Activated B cell treated with CpG ODN at 0.5 μM for 24 hours (primary cell): ENCODE measurements around the gene RIN1. TPM values are rescaled to one million over a fixed set of nuclear protein-coding genes. Genes with fewer than 3 reads are reported as not detected.

ENCODE experiments used
- ATAC-seq: fragments of 200-7000 bp; cut with Tn5 transposase; one replicate; pipeline ENCODE4 v1.10.0; 2021; ENCODE audit warnings: low read depth, mild to moderate bottlenecking, moderate library complexity
- CTCF ChIA-PET: fragments of 350-600 bp; sonication (Branson Sonifier 250); formaldehyde crosslinking; loops from one replicate; lab custom pipeline; 2021; ENCODE audit warnings: antibody characterized with exemption; lab: Charles Lee
- POLR2A ChIA-PET: fragments of 350-600 bp; sonication (Branson Sonifier 250); formaldehyde crosslinking; loops from one replicate; lab custom pipeline; 2021; ENCODE audit warnings: antibody characterized with exemption; lab: Charles Lee
- DNase-seq: peaks from one replicate; pipeline ENCODE4 v3.0.0; 2022
- H3K27ac Mint-ChIP-seq: one replicate; pipeline ENCODE4 v1.8.0; 2020; ENCODE audit warnings: mixed read lengths
- H3K27me3 Mint-ChIP-seq: one replicate; pipeline ENCODE4 v1.8.0; 2021; ENCODE audit warnings: mixed read lengths
- H3K36me3 Mint-ChIP-seq: one replicate; pipeline ENCODE4 v1.8.0; 2021; ENCODE audit warnings: low read depth, mixed read lengths
- H3K4me1 Mint-ChIP-seq: one replicate; pipeline ENCODE4 v1.8.0; 2021; ENCODE audit warnings: mixed read lengths
- H3K4me3 Mint-ChIP-seq: one replicate; pipeline ENCODE4 v1.8.0; 2020; ENCODE audit warnings: mild to moderate bottlenecking, mixed read lengths
- H3K9me3 Mint-ChIP-seq: one replicate; pipeline ENCODE4 v1.8.0; 2020; ENCODE audit warnings: mixed read lengths
- intact Hi-C: fragments of 100-400 bp; cut with micrococcal nuclease; formaldehyde crosslinking; loops from one replicate; pipeline ENCODE4 v1.15.1; 2024
- total RNA-seq: library from RNA; stranded (reverse); gene quantifications from 2 replicates; pipeline ENCODE4 v1.2.3, GENCODE V29; 2022
- TF ChIP-seq, protein P1 (sequence below): fragments of 200-600 bp; IDR thresholded peaks from one replicate; pipeline ENCODE4 v1.8.0; 2022; ENCODE audit warnings: antibody characterized with exemption, mild to moderate bottlenecking

Gene RIN1
- total RNA-seq, 1 donor from 2014 or later = 0.98 TPM

- DNase-seq = no peak
- POLR2A ChIA-PET = interaction anchor here (3.3 kb wide), 1 partner anchor 21 kb away, joined by 26 read pairs; the partner anchor contains the start of gene YIF1A
- no peak overlapping the region for H3K4me3 Mint-ChIP-seq
- H3K4me1 Mint-ChIP-seq = peaks cover 24% of the 10 kb centered on the region
- no peaks in the 10 kb centered on the region for H3K27me3 Mint-ChIP-seq
- no peak overlapping the region for H3K27ac Mint-ChIP-seq
- no peaks in the 10 kb centered on the region for H3K9me3 Mint-ChIP-seq
- CTCF ChIA-PET = interaction anchor here (1.1 to 5.1 kb wide), 3 partner anchors 21 to 170 kb away, joined by 3 to 67 read pairs (median 7); partner anchors contain the start of gene DPP3
- no peak for ATAC-seq
- peaks cover 2% of the 10 kb centered on the region for H3K36me3 Mint-ChIP-seq
- intact Hi-C loops = no loop called here
- TF ChIP-seq, protein P1, sequence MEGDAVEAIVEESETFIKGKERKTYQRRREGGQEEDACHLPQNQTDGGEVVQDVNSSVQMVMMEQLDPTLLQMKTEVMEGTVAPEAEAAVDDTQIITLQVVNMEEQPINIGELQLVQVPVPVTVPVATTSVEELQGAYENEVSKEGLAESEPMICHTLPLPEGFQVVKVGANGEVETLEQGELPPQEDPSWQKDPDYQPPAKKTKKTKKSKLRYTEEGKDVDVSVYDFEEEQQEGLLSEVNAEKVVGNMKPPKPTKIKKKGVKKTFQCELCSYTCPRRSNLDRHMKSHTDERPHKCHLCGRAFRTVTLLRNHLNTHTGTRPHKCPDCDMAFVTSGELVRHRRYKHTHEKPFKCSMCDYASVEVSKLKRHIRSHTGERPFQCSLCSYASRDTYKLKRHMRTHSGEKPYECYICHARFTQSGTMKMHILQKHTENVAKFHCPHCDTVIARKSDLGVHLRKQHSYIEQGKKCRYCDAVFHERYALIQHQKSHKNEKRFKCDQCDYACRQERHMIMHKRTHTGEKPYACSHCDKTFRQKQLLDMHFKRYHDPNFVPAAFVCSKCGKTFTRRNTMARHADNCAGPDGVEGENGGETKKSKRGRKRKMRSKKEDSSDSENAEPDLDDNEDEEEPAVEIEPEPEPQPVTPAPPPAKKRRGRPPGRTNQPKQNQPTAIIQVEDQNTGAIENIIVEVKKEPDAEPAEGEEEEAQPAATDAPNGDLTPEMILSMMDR = no peak
Observed at GRCh38 chr11:66310324-66310723, 25.9 kb downstream of the RIN1 start.

GRCh38 chr11:66309475-66309874 lies 26.8 kb downstream of the RIN1 start:
- no peaks in the 10 kb centered on the region for H3K9me3 Mint-ChIP-seq
- no peak overlapping the region for H3K4me3 Mint-ChIP-seq
- ChIA-PET CTCF (interaction anchor here (1.1 to 5.1 kb wide), 2 partner anchors 22 to 77 kb away, joined by 3 to 67 read pairs; no protein-coding TSS in a partner anchor), POLR2A (no interaction called here)
- no peak overlapping the region for H3K27ac Mint-ChIP-seq
- TF ChIP-seq, protein P1 = no peak
- intact Hi-C loops = no loop called here
- DNase-seq = no peak
- no peak for ATAC-seq
- H3K4me1 Mint-ChIP-seq = peaks cover 21% of the 10 kb centered on the region
- peaks cover 2% of the 10 kb centered on the region for H3K36me3 Mint-ChIP-seq
- H3K27me3 Mint-ChIP-seq = no peaks in the 10 kb centered on the region

- intact Hi-C loops = no loop called here
- TF ChIP-seq, protein P1 = no peak
- Mint-ChIP-seq H3K27ac (no peak overlapping the region), H3K9me3 (no peaks in the 10 kb centered on the region), H3K4me1 (no peaks in the 10 kb centered on the region), H3K27me3 (peaks cover 2% of the 10 kb centered on the region), H3K4me3 (no peak overlapping the region), H3K36me3 (no peaks in the 10 kb centered on the region)
- DNase-seq = no peak
- ATAC-seq = no peak
- CTCF ChIA-PET = interaction anchor here (0.7 kb wide), 1 partner anchor 9 kb away, joined by 3 read pairs; no protein-coding TSS in a partner anchor
- POLR2A ChIA-PET = no interaction called here
Observed at GRCh38 chr11:66302656-66303055, 33.6 kb downstream of the RIN1 start.

DNA sequence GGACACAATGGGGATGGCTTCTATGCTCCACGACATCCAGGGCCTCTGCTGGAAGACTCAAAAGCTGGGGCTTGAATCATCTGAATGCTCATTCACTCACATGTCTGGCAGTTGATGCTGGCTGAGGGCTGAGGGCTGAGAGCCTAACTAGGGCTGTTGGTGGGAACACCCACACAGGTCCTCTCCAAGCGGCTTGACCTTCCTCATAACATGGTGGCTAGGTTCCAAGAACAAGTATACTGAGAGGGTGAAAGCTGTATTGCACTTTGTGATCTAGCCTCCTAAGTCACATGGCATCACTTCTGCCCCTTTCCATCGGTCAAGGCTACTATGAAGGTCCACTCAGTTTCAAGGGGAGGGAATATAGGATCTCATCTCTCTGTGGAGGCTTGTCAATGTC lies 37.0 kb downstream of the RIN1 start:
- Mint-ChIP-seq H3K4me1 (no peaks in the 10 kb centered on the region), H3K27me3 (peaks cover 6% of the 10 kb centered on the region), H3K4me3 (no peak overlapping the region), H3K9me3 (no peaks in the 10 kb centered on the region), H3K36me3 (no peaks in the 10 kb centered on the region), H3K27ac (no peak overlapping the region)
- TF ChIP-seq, protein P1 = no peak
- ChIA-PET CTCF (no interaction called here), POLR2A (interaction anchor here (0.6 kb wide), 1 partner anchor 271 kb away, joined by 9 read pairs; no protein-coding TSS in a partner anchor)
- DNase-seq = no peak
- intact Hi-C loops = no loop called here
- no peak for ATAC-seq

DNA sequence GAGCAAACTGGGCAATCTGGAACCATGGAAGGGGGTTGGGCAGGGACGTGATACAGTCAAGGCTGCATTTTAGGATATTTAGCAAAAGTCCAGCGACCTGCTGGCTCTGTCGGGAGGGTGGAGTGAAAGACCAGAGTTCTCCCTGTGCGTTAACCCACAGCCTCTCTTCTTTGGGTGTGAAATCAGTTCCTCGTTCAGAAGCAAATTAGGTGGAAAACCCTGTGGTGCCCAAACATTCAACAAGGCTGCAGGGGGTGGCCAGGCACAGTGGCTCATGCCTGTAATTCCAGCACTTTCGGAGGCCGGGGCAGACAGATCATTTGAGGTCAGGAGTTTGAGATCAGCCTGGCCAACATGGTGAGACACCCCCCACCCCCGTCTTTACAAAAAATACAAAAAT lies 38.6 kb downstream of the RIN1 start:
- DNase-seq (no peak), ATAC-seq (no peak)
- TF ChIP-seq, protein P1 = no peak
- intact Hi-C loops = no loop called here
- H3K9me3 Mint-ChIP-seq = no peaks in the 10 kb centered on the region
- ChIA-PET CTCF (interaction anchor here (1.0 kb wide), 1 partner anchor 14 kb away, joined by 4 read pairs; no protein-coding TSS in a partner anchor), POLR2A (no interaction called here)
- no peak overlapping the region for H3K4me3 Mint-ChIP-seq
- H3K27ac Mint-ChIP-seq = no peak overlapping the region
- H3K27me3 Mint-ChIP-seq = peaks cover 18% of the 10 kb centered on the region
- no peaks in the 10 kb centered on the region for H3K36me3 Mint-ChIP-seq
- peaks cover under 1% of the 10 kb centered on the region for H3K4me1 Mint-ChIP-seq
